ENCODE data around the gene ZGPAT.

Gene ZGPAT

DNA sequence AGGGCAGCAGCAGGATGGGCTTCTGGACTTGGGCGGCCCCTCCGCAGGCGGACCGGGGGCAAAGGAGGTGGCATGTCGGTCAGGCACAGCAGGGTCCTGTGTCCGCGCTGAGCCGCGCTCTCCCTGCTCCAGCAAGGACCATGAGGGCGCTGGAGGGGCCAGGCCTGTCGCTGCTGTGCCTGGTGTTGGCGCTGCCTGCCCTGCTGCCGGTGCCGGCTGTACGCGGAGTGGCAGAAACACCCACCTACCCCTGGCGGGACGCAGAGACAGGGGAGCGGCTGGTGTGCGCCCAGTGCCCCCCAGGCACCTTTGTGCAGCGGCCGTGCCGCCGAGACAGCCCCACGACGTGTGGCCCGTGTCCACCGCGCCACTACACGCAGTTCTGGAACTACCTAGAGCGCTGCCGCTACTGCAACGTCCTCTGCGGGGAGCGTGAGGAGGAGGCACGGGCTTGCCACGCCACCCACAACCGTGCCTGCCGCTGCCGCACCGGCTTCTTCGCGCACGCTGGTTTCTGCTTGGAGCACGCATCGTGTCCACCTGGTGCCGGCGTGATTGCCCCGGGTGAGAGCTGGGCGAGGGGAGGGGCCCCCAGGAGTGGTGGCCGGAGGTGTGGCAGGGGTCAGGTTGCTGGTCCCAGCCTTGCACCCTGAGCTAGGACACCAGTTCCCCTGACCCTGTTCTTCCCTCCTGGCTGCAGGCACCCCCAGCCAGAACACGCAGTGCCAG is 11.0 kb upstream of the ZGPAT start, which contains the start of gene TNFRSF6B:
TSS of gene TNFRSF6B (plus strand) at position 25 of the 729 bp plus-strand sequence. CDS start at position 141, 116 bp downstream.
- TF ChIP-seq, protein P1, sequence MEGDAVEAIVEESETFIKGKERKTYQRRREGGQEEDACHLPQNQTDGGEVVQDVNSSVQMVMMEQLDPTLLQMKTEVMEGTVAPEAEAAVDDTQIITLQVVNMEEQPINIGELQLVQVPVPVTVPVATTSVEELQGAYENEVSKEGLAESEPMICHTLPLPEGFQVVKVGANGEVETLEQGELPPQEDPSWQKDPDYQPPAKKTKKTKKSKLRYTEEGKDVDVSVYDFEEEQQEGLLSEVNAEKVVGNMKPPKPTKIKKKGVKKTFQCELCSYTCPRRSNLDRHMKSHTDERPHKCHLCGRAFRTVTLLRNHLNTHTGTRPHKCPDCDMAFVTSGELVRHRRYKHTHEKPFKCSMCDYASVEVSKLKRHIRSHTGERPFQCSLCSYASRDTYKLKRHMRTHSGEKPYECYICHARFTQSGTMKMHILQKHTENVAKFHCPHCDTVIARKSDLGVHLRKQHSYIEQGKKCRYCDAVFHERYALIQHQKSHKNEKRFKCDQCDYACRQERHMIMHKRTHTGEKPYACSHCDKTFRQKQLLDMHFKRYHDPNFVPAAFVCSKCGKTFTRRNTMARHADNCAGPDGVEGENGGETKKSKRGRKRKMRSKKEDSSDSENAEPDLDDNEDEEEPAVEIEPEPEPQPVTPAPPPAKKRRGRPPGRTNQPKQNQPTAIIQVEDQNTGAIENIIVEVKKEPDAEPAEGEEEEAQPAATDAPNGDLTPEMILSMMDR (IDR thresholded peaks at IDR 0.05; ENCODE audit: low read depth, low read length) = no peak
- no peak for DNase-seq (ENCODE audit: low read depth in 2 of 2)
- peak within 1 kb of the TSS in 1 of 2 donors; percentile 46 for H3K4me3 ChIP-seq (replicated peaks in 1 of 2; ENCODE audit: low read depth in 2 of 2, low read length in 2 of 2)

GRCh38 chr20:63697357-63697867 is 10.4 kb upstream of the ZGPAT start:
- TF ChIP-seq, protein P1 (IDR thresholded peaks at IDR 0.05; ENCODE audit: low read depth, low read length) = no peak

DNA sequence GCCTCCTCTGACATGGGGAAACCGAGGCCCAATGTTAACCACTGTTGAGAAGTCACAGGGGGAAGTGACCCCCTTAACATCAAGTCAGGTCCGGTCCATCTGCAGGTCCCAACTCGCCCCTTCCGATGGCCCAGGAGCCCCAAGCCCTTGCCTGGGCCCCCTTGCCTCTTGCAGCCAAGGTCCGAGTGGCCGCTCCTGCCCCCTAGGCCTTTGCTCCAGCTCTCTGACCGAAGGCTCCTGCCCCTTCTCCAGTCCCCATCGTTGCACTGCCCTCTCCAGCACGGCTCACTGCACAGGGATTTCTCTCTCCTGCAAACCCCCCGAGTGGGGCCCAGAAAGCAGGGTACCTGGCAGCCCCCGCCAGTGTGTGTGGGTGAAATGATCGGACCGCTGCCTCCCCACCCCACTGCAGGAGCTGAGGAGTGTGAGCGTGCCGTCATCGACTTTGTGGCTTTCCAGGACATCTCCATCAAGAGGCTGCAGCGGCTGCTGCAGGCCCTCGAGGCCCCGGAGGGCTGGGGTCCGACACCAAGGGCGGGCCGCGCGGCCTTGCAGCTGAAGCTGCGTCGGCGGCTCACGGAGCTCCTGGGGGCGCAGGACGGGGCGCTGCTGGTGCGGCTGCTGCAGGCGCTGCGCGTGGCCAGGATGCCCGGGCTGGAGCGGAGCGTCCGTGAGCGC is 9.8 kb upstream of the ZGPAT start:
- DNase-seq (ENCODE audit: low read depth in 2 of 2) = no peak
- TF ChIP-seq, protein P1 (IDR thresholded peaks at IDR 0.05; ENCODE audit: low read depth, low read length) = no peak
- H3K4me3 ChIP-seq (replicated peaks in 1 of 2; ENCODE audit: low read depth in 2 of 2, low read length in 2 of 2) = no peak overlapping the region

More at GRCh38 chr20:63697357-63697867, 10.4 kb upstream of the ZGPAT start:
- DNase-seq (ENCODE audit: low read depth in 2 of 2) = no peak
- H3K4me3 ChIP-seq (replicated peaks in 1 of 2; ENCODE audit: low read depth in 2 of 2, low read length in 2 of 2) = peak overlapping the region in 1 of 2 donors; percentile 46

DNA sequence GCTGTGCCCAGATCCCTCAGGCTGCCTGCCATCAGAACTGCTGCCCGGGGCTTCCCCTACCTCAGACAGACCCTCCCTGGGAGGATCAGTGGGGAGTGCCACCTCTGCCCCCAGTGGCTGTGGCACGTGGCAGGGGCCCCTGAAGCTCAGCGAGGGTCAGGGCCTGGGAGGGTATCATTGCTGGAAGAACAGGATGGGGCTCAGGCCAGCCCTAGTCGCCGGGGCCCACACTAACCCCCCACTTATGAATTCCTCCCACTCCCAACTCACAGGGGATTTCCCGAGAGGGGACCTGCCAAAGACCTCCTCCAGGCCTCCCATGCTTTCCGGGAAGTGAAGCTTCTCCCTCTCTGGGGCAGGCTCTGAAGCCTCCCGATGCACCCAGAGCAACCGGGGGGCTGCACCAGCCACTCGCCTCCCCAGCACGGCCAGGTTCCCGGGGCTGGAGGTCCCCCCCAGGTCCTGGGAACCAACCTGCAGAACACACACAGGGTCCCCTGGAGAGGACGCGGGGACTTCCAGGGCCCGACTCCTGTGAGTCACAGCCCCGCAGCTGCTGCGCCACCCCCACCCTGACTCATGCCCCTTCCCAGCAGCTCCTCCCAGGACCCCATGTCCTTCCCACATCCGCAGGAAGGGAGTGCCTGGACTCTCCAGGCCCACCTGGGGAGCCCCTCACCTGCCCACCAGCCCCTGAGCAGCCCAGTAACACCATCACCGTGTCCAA is 8.9 kb upstream of the ZGPAT start:
- peak overlapping the region in 1 of 2 donors; percentile 18 for H3K4me3 ChIP-seq (replicated peaks in 1 of 2; ENCODE audit: low read depth in 2 of 2, low read length in 2 of 2)
- DNase-seq (ENCODE audit: low read depth in 2 of 2) = peak; percentile 86 to 95
- TF ChIP-seq, protein P1 (IDR thresholded peaks at IDR 0.05; ENCODE audit: low read depth, low read length) = no peak

GRCh38 chr20:63699466-63700198 is 8.2 kb upstream of the ZGPAT start:
- H3K4me3 ChIP-seq (replicated peaks in 1 of 2; ENCODE audit: low read depth in 2 of 2, low read length in 2 of 2) = no peak overlapping the region
- no peak for DNase-seq (ENCODE audit: low read depth in 2 of 2)
- TF ChIP-seq, protein P1 (IDR thresholded peaks at IDR 0.05; ENCODE audit: low read depth, low read length) = no peak
